SK-N-SH (cell line): Measurements from ENCODE around the gene PPP1R12A. TPM values are rescaled to one million over a fixed set of nuclear protein-coding genes. Genes with fewer than 3 reads are reported as not detected.

Experiments used
- CTCF ChIA-PET: fragments of 300-600, 350-600 bp; formaldehyde crosslinking; extraction: SDS; loops from one replicate; lab custom pipeline; 2021; lab: Yijun Ruan, JAX
- POLR2A ChIA-PET: fragments of 350-600 bp; sonication (Branson Sonifier 250); formaldehyde crosslinking; extraction: SDS; loops from one replicate; lab custom pipeline; 2020; ENCODE audit warnings: antibody characterized with exemption, inconsistent platforms; lab: Yijun Ruan, JAX
- DNase-seq: peaks from one replicate; pipeline ENCODE4 v3.0.0; 2012
- H2AFZ ChIP-seq: fragments of 200-600 bp; sonication (generic); 2 replicates; pipeline ENCODE4 v1.8.1; 2016; ENCODE audit warnings: antibody characterized with exemption, mild to moderate bottlenecking, low read depth
- H3F3A ChIP-seq: fragments of 200-600 bp; sonication (generic); replicated peaks from 2 replicates; pipeline ENCODE3; 2016; ENCODE audit warnings: antibody characterized with exemption, mild to moderate bottlenecking; ENCODE audit not compliant: insufficient read depth
- H3K27ac ChIP-seq, 2 experiments: fragments of 200-500 bp in 1 of 2; fragments of 200-600 bp in 1 of 2; sonication (Bioruptor generic) in 1 of 2; sonication (generic), shearing (Covaris generic) in 1 of 2; 2 replicates each; pipeline versions ENCODE4 v1.5.1 to v1.6.1; 2014 to 2016; ENCODE audit warnings: low read depth in 2 of 2, inconsistent platforms in 1 of 2, low read length in 1 of 2, mild to moderate bottlenecking in 1 of 2, mixed read lengths in 1 of 2
- H3K27me3 ChIP-seq: fragments of 200-600 bp; sonication (generic), shearing (Covaris generic); 2 replicates; pipeline ENCODE4 v1.6.1; 2016; ENCODE audit warnings: mixed run types; ENCODE audit not compliant: insufficient read depth
- H3K36me3 ChIP-seq, 2 experiments: fragments of 200-500 bp in 1 of 2; fragments of 200-600 bp in 1 of 2; sonication (Bioruptor generic) in 1 of 2; sonication (generic) in 1 of 2; replicated peaks in 1 of 2; 2 replicates each; pipeline versions ENCODE3 to v1.5.1; 2014 to 2016; ENCODE audit warnings: low read length in 1 of 2, mild to moderate bottlenecking in 1 of 2; ENCODE audit not compliant: insufficient read depth in 2 of 2, control insufficient read depth in 1 of 2
- H3K4me1 ChIP-seq, 2 experiments: fragments of 200-500 bp in 1 of 2; fragments of 200-600 bp in 1 of 2; sonication (Bioruptor generic) in 1 of 2; sonication (generic), shearing (Covaris generic) in 1 of 2; 2 replicates each; pipeline versions ENCODE4 v1.5.1 to v1.6.1; 2014 to 2016; ENCODE audit warnings: low read depth in 1 of 2, low read length in 1 of 2, mixed run types in 1 of 2; ENCODE audit not compliant: insufficient read depth in 2 of 2, control insufficient read depth in 1 of 2
- H3K4me2 ChIP-seq: fragments of 200-600 bp; sonication (generic), shearing (Covaris generic); 2 replicates; pipeline ENCODE4 v1.6.1; 2017; ENCODE audit warnings: mixed run types
- H3K4me3 ChIP-seq, 2 experiments: fragments of 200-500 bp in 1 of 2; fragments of 200-600 bp in 1 of 2; sonication (Bioruptor generic) in 1 of 2; sonication (generic), shearing (Covaris generic) in 1 of 2; 2 replicates each; pipeline versions ENCODE4 v1.5.1 to v1.8.1; 2014 to 2016; ENCODE audit warnings: low read depth in 2 of 2, inconsistent platforms in 1 of 2, low read length in 1 of 2, mild to moderate bottlenecking in 1 of 2, mixed read lengths in 1 of 2, moderate library complexity in 1 of 2
- H3K79me2 ChIP-seq: fragments of 200-600 bp; sonication (generic); 2 replicates; pipeline ENCODE4 v1.8.1; 2017; ENCODE audit warnings: mild to moderate bottlenecking; ENCODE audit not compliant: insufficient read depth
- H3K9ac ChIP-seq: fragments of 200-600 bp; sonication (generic); 2 replicates; pipeline ENCODE4 v1.6.1; 2017; ENCODE audit warnings: mixed run types
- H3K9me2 ChIP-seq: fragments of 200-600 bp; sonication (generic); 2 replicates; pipeline ENCODE4 v1.6.1; 2017; ENCODE audit warnings: mixed run types
- H3K9me3 ChIP-seq: fragments of 200-600 bp; sonication (generic); 2 replicates; pipeline ENCODE4 v1.6.1; 2017; ENCODE audit warnings: mixed run types, mild to moderate bottlenecking, moderate library complexity
- H4K20me1 ChIP-seq: fragments of 200-600 bp; sonication (generic); 2 replicates; pipeline ENCODE4 v1.6.1; 2017; ENCODE audit warnings: mild to moderate bottlenecking, mixed run types; ENCODE audit not compliant: insufficient read depth
- CHD2 ChIP-seq: fragments of 150-350 bp; IDR thresholded peaks from 2 replicates; pipeline ENCODE4 v1.6.1; 2018; ENCODE audit warnings: low read length; ENCODE audit not compliant: partially characterized antibody
- ELF1 ChIP-seq: IDR thresholded peaks from 2 replicates; pipeline ENCODE4 v1.4.0; 2012
- FOXM1 ChIP-seq: IDR thresholded peaks from 2 replicates; pipeline ENCODE4 v1.4.0; 2012; ENCODE audit warnings: low read depth, mild to moderate bottlenecking
- GATA2 ChIP-seq: sonication (generic); formaldehyde crosslinking; IDR thresholded peaks from 2 replicates; pipeline ENCODE4 v1.5.0; 2020; ENCODE audit warnings: mild to moderate bottlenecking, missing genetic modification reagents
- NFIC ChIP-seq: IDR thresholded peaks from 2 replicates; pipeline ENCODE4 v1.4.0; 2012; ENCODE audit warnings: borderline replicate concordance
- PBX3 ChIP-seq: IDR thresholded peaks from 2 replicates; pipeline ENCODE4; 2012
- REST ChIP-seq: IDR thresholded peaks from 2 replicates; pipeline ENCODE4 v1.6.1; 2012; ENCODE audit warnings: mild to moderate bottlenecking, low read depth, low read length, moderate library complexity
- RFX5 ChIP-seq: IDR thresholded peaks from 2 replicates; pipeline ENCODE4 v1.6.1; 2012; ENCODE audit warnings: mild to moderate bottlenecking, improper control_type of control experiment, low read length
- RXRA ChIP-seq: IDR thresholded peaks from 2 replicates; pipeline ENCODE4 v1.4.0; 2012; ENCODE audit warnings: low read depth, mild to moderate bottlenecking, borderline replicate concordance
- SIN3A ChIP-seq: IDR thresholded peaks from 2 replicates; pipeline ENCODE4 v1.6.1; 2012; ENCODE audit warnings: low read depth, mild to moderate bottlenecking, low read length, moderate library complexity, borderline replicate concordance
- SMC3 ChIP-seq: IDR thresholded peaks from 2 replicates; pipeline ENCODE4 v1.6.1; 2012; ENCODE audit warnings: low read depth, low read length, improper control_type of control experiment
- TEAD4 ChIP-seq: IDR thresholded peaks from 2 replicates; pipeline ENCODE4 v1.4.0; 2012; ENCODE audit warnings: mild to moderate bottlenecking, borderline replicate concordance; ENCODE audit not compliant: insufficient read depth
- whole genome bisulfite sequencing: methylation state at CpG from one replicate; pipeline ENCODE4 v1.1.6; 2017; ENCODE audit warnings: low lambda C conversion rate; 5-methylcytosine and 5-hydroxymethylcytosine counted together
- polyA plus RNA-seq, 3 experiments: library from polyadenylated mRNA; depleted of rRNA; stranded (reverse); fragments of >200 nt; gene quantifications; 2 replicates each; pipeline ENCODE4 v1.2.3, GENCODE V29; 2012

PPP1R12A gene
- polyA plus RNA-seq, 1 of the 3 experiments (the other 2 are of a cell fraction) = 26.0 TPM

GRCh38 chr12:79826267-79827128 is 108.4 kb downstream of the PPP1R12A start:
- no peak for DNase-seq
- H3K9ac ChIP-seq = no peak overlapping the region
- no peak overlapping the region for H2AFZ ChIP-seq
- H3K9me3 ChIP-seq = no peaks in the 10 kb centered on the region
- H3K9me2 ChIP-seq = no peaks in the 10 kb centered on the region
- H3K36me3 ChIP-seq = peaks cover 34 to 79% of the 10 kb centered on the region in 2 experiments
- H3K4me1 ChIP-seq = peaks cover 0 to 4% of the 10 kb centered on the region in 2 experiments; a peak in 2 of 4 replicates
- POLR2A ChIA-PET = no interaction called here
- no peaks in the 10 kb centered on the region for H4K20me1 ChIP-seq
- TF ChIP-seq NFIC (peak; percentile 39; the same call in 1 of the 2 replicates), RXRA (no peak), PBX3 (no peak), GATA2 (CRISPR knock-in tag) (no peak), CHD2 (no peak)
- peaks cover 16% of the 10 kb centered on the region for H3F3A ChIP-seq
- no peak overlapping the region for H3K4me3 ChIP-seq
- no peak overlapping the region for H3K27ac ChIP-seq
- H3K4me2 ChIP-seq = no peak overlapping the region
- peaks cover 85% of the 10 kb centered on the region for H3K79me2 ChIP-seq
- 91% methylated on average over 6 of the region's 6 CpGs for WGBS
- H3K27me3 ChIP-seq = no peaks in the 10 kb centered on the region
- CTCF ChIA-PET = interaction anchor here (0.8 kb wide), 1 partner anchor 9 kb away, joined by 3 read pairs; no protein-coding TSS in a partner anchor

- Histone ChIP-seq H3K4me2 (no peak overlapping the region), H3K27me3 (no peaks in the 10 kb centered on the region), H3K9me2 (no peaks in the 10 kb centered on the region), H3F3A (peaks cover 15% of the 10 kb centered on the region), H3K9ac (no peak overlapping the region), H3K79me2 (peaks cover 73% of the 10 kb centered on the region), H4K20me1 (no peaks in the 10 kb centered on the region), H3K9me3 (no peaks in the 10 kb centered on the region), H3K4me1 (peaks cover 0 to 4% of the 10 kb centered on the region in 2 experiments; a peak in 2 of 4 replicates), H3K36me3 (peaks cover 50 to 79% of the 10 kb centered on the region in 2 experiments), H3K27ac (no peak overlapping the region)
- CTCF ChIA-PET = no interaction called here
- POLR2A ChIA-PET = no interaction called here
- no peak for TF ChIP-seq REST
- no peak for TF ChIP-seq SMC3
- TF ChIP-seq ELF1 = no peak
- no peak for TF ChIP-seq FOXM1
- no peak for TF ChIP-seq RFX5
- no peak for TF ChIP-seq TEAD4
- TF ChIP-seq SIN3A = no peak
- TF ChIP-seq CHD2 = no peak
- TF ChIP-seq, all 33 proteins: peak for 0
- DNase-seq = no peak
- Histone ChIP-seq H3K4me3 (no peak overlapping the region), H2AFZ (no peak overlapping the region)
Observed at GRCh38 chr12:79822475-79822874, 112.4 kb downstream of the PPP1R12A start.
